SK-N-SH treated with all-trans-retinoic acid at 6 μM for 48 hours (cell line): ENCODE data around the gene PLXNC1.

Source experiments
- ATAC-seq: fragments of 200-7000 bp; cut with Tn5 transposase; 3 replicates; pipeline ENCODE4 v1.9.1; 2020; ENCODE audit warnings: mild to moderate bottlenecking, moderate library complexity
- ARNTL ChIP-seq: fragments of 450-650 bp; formaldehyde crosslinking; IDR thresholded peaks from 2 replicates; pipeline ENCODE4 v1.5.0; 2020; ENCODE audit warnings: low read depth, mild to moderate bottlenecking, moderate library complexity, borderline replicate concordance
- BACH2 ChIP-seq: fragments of 250-450 bp; sonication (Bioruptor Pico); IDR thresholded peaks from 2 replicates; pipeline ENCODE4 v1.9.0; 2021; ENCODE audit warnings: mild to moderate bottlenecking, borderline replicate concordance
- ESRRG ChIP-seq: fragments of 250-450 bp; sonication (Bioruptor Pico); IDR thresholded peaks from 2 replicates; pipeline ENCODE4 v1.6.1; 2021; ENCODE audit warnings: mild to moderate bottlenecking
- GLIS3 ChIP-seq: fragments of 250-450 bp; sonication (Bioruptor Pico); IDR thresholded peaks from 2 replicates; pipeline ENCODE4 v1.5.0; 2020; ENCODE audit warnings: mild to moderate bottlenecking, moderate library complexity
- ISL1 ChIP-seq: fragments of 250-450 bp; sonication (Bioruptor Pico); IDR thresholded peaks from 2 replicates; pipeline ENCODE4 v2.1.2; 2022; ENCODE audit warnings: mild to moderate bottlenecking, moderate library complexity
- OSR1 ChIP-seq: fragments of 250-450 bp; sonication (Bioruptor Pico); IDR thresholded peaks from 2 replicates; pipeline ENCODE4 v1.8.0; 2022; ENCODE audit warnings: moderate library complexity, mild to moderate bottlenecking, inconsistent platforms
- PPARA ChIP-seq: fragments of 250-450 bp; sonication (Bioruptor Pico); IDR thresholded peaks from 2 replicates; pipeline ENCODE4 v1.5.0; 2020; ENCODE audit warnings: mild to moderate bottlenecking, borderline replicate concordance
- RARB ChIP-seq: fragments of 250-450 bp; sonication (Bioruptor Pico); IDR thresholded peaks from 2 replicates; pipeline ENCODE4 v1.8.0; 2021; ENCODE audit warnings: mild to moderate bottlenecking, moderate library complexity
- SNAI2 ChIP-seq: fragments of 250-450 bp; sonication (Bioruptor Pico); IDR thresholded peaks from 2 replicates; pipeline ENCODE4 v1.5.0; 2020; ENCODE audit warnings: mild to moderate bottlenecking, moderate library complexity
- TCF4 ChIP-seq: fragments of 250-450 bp; sonication (Bioruptor Pico); IDR thresholded peaks from 2 replicates; pipeline ENCODE4 v1.8.0; 2021; ENCODE audit warnings: mild to moderate bottlenecking, moderate library complexity, borderline replicate concordance
- ZC3H10 ChIP-seq: fragments of 250-450 bp; sonication (Bioruptor Pico); IDR thresholded peaks from 2 replicates; pipeline ENCODE4 v1.5.1; 2021; ENCODE audit warnings: mild to moderate bottlenecking, moderate library complexity
- ZFP3 ChIP-seq: fragments of 250-450 bp; sonication (Bioruptor Pico); IDR thresholded peaks from 2 replicates; pipeline ENCODE4 v1.5.0; 2020; ENCODE audit warnings: mild to moderate bottlenecking, moderate library complexity
- ZFP30 ChIP-seq: fragments of 450-650 bp; formaldehyde crosslinking; IDR thresholded peaks from 2 replicates; pipeline ENCODE4 v1.5.0; 2022; ENCODE audit warnings: mild to moderate bottlenecking, moderate library complexity
- ZNF565 ChIP-seq: fragments of 450-650 bp; formaldehyde crosslinking; conservative IDR thresholded peaks from 2 replicates; pipeline ENCODE4 v1.5.0; 2020; ENCODE audit warnings: low read depth, mild to moderate bottlenecking, moderate library complexity
- ZNF70 ChIP-seq: fragments of 450-650 bp; formaldehyde crosslinking; IDR thresholded peaks from 2 replicates; pipeline ENCODE4 v1.5.0; 2020; ENCODE audit warnings: mild to moderate bottlenecking, moderate library complexity
- ZNF8 ChIP-seq: fragments of 450-650 bp; formaldehyde crosslinking; IDR thresholded peaks from 2 replicates; pipeline ENCODE4 v1.5.0; 2020; ENCODE audit warnings: mild to moderate bottlenecking, moderate library complexity
- TF ChIP-seq, protein P1 (sequence below): fragments of 250-450 bp; sonication (Bioruptor Pico); IDR thresholded peaks from 2 replicates; pipeline ENCODE4 v1.5.1; 2021; ENCODE audit warnings: mild to moderate bottlenecking, moderate library complexity
- TF ChIP-seq, protein P2 (sequence below): fragments of 250-450 bp; sonication (Bioruptor Pico); IDR thresholded peaks from 2 replicates; pipeline ENCODE4 v1.8.0; 2021; ENCODE audit warnings: low read depth, mild to moderate bottlenecking, moderate library complexity, borderline replicate concordance
- TF ChIP-seq, protein P3 (sequence below): fragments of 250-450 bp; sonication (Bioruptor Pico); IDR thresholded peaks from 2 replicates; pipeline ENCODE4 v1.5.1; 2020; ENCODE audit warnings: low read depth, mild to moderate bottlenecking, moderate library complexity
- TF ChIP-seq, protein P4 (sequence below): fragments of 250-450 bp; sonication (Bioruptor Pico); IDR thresholded peaks from 2 replicates; pipeline ENCODE4 v1.5.0; 2020; ENCODE audit warnings: mild to moderate bottlenecking, moderate library complexity

The PLXNC1 gene

DNA sequence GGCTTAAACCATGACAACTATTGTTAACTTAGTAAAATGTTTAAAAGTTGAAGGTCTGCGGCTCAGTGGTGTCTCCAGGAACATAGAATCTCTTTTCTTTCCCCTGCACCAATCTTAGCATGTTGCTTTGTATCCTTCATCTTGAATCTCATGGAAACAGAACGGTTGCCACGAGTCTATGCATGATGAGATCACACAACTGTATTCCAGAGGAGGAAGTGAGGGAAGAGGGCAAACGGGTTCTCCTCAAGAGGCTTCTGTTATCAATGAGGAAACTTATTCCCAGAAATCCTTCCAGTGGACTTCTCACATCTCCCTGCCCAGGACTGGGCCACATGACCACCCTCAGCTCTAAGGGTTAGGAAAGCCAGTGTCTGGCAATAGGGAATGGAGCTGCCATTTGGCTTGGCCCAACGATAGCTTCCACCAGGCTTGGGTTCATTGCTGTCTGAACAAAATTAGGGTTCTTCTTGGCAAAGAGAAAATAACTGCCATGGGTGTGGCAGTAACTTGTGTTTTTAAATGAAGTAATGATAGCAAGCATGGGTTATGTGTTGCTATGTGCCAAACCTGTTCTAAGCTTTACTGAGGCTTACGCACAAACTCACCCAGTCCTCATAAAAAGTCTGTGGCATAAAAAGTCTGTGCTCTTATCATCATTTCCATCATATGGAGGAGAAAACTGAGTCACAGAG, 17.4 kb downstream of the PLXNC1 start:
- TF ChIP-seq, protein P1, sequence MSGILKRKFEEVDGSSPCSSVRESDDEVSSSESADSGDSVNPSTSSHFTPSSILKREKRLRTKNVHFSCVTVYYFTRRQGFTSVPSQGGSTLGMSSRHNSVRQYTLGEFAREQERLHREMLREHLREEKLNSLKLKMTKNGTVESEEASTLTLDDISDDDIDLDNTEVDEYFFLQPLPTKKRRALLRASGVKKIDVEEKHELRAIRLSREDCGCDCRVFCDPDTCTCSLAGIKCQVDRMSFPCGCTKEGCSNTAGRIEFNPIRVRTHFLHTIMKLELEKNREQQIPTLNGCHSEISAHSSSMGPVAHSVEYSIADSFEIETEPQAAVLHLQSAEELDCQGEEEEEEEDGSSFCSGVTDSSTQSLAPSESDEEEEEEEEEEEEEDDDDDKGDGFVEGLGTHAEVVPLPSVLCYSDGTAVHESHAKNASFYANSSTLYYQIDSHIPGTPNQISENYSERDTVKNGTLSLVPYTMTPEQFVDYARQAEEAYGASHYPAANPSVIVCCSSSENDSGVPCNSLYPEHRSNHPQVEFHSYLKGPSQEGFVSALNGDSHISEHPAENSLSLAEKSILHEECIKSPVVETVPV = no peak
- TF ChIP-seq GLIS3 (CRISPR knock-in tag) (no peak), BACH2 (no peak), RARB (CRISPR knock-in tag) (no peak), ZNF8 (no peak), ZNF70 (CRISPR knock-in tag) (no peak), ZC3H10 (CRISPR knock-in tag) (no peak), ZFP3 (CRISPR knock-in tag) (no peak)
- TF ChIP-seq, protein P2, sequence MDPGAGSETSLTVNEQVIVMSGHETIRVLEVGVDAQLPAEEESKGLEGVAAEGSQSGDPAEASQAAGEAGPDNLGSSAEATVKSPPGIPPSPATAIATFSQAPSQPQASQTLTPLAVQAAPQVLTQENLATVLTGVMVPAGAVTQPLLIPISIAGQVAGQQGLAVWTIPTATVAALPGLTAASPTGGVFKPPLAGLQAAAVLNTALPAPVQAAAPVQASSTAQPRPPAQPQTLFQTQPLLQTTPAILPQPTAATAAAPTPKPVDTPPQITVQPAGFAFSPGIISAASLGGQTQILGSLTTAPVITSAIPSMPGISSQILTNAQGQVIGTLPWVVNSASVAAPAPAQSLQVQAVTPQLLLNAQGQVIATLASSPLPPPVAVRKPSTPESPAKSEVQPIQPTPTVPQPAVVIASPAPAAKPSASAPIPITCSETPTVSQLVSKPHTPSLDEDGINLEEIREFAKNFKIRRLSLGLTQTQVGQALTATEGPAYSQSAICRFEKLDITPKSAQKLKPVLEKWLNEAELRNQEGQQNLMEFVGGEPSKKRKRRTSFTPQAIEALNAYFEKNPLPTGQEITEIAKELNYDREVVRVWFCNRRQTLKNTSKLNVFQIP (CRISPR knock-in tag) = no peak
- no peak for ATAC-seq

DNA sequence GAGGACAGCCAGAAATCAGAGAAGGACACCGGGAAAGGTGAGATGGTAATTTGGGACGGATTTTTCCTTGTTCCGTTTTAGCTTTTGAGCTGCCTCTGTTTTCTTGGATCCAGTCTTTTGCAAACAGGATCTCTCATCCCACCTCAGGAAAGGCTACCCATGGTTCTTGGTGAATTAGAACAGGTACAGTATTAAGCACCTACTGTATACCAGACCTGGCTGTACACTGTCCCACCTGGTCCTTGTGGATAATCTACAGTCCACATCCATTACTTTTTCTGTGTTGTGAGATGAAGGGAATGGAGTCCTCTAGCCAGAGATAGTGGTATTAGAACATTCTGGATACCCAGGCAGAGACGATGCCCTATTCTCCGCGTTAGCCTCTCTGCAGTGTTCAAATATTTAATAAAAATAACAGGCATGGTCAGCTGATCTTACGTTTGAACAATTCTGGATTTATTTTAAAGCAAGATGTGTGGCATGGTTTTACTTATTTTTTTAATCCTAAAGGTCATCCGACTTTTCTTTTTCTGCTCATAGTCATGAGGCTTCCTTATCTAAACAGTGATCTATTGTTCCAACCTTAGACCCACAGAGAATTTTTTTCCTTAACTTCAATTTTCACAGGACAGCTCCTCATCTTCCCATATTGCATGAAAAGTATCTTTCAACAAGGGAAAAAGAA, 18.8 kb downstream of the PLXNC1 start:
- ATAC-seq = no peak
- no peak for TF ChIP-seq ZFP30
- no peak for TF ChIP-seq ISL1 (CRISPR knock-in tag)
- no peak for TF ChIP-seq ESRRG (CRISPR knock-in tag)
- no peak for TF ChIP-seq SNAI2 (CRISPR knock-in tag)
- no peak for TF ChIP-seq PPARA (CRISPR knock-in tag)
- TF ChIP-seq ARNTL (CRISPR knock-in tag) = no peak
- TF ChIP-seq ZFP3 (CRISPR knock-in tag) = no peak
- no peak for TF ChIP-seq OSR1 (CRISPR knock-in tag)
- no peak for TF ChIP-seq TCF4 (CRISPR knock-in tag)
- TF ChIP-seq ZNF70 (CRISPR knock-in tag) = no peak
- TF ChIP-seq, protein P2 (CRISPR knock-in tag) = no peak
- TF ChIP-seq ZNF8 = no peak
- no peak for TF ChIP-seq BACH2
- TF ChIP-seq, all 23 proteins: peak for 0

DNA sequence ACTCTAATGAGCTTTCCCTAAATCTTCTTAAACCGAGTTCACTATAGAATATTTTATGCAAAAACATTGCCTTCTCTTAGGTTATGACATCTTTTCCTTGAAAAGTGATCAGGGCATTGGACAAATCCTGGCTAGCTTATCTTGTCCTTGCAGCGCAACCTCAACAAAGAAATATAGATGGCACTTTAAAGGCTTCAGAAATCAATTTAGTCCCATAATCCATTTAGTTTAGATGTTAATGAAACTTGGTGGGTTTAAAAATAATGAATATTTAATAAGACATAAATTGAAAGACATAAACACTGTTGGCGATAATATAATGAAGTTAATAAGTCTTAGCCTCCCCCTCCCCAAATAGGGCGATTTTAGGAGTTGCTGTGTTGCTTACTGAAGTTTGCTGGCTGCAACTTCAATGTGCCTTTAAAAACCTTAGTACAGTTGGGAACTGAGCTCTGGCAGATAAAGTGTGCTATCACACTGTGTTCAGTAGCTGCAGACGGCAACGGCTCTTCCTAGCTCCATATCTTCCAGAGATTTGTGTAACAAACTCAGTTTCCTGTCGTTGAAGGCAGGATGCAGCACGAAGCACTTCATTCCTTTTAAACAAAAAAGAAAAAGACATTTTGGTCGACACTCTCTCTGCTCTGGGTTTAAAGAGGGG, 19.5 kb downstream of the PLXNC1 start:
- no peak for ATAC-seq
- no peak for TF ChIP-seq ZNF8
- no peak for TF ChIP-seq ZFP3 (CRISPR knock-in tag)
- no peak for TF ChIP-seq SNAI2 (CRISPR knock-in tag)
- TF ChIP-seq, protein P3, sequence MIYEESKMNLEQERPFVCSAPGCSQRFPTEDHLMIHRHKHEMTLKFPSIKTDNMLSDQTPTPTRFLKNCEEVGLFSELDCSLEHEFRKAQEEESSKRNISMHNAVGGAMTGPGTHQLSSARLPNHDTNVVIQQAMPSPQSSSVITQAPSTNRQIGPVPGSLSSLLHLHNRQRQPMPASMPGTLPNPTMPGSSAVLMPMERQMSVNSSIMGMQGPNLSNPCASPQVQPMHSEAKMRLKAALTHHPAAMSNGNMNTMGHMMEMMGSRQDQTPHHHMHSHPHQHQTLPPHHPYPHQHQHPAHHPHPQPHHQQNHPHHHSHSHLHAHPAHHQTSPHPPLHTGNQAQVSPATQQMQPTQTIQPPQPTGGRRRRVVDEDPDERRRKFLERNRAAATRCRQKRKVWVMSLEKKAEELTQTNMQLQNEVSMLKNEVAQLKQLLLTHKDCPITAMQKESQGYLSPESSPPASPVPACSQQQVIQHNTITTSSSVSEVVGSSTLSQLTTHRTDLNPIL = no peak
- TF ChIP-seq GLIS3 (CRISPR knock-in tag) = no peak
- no peak for TF ChIP-seq ZNF565 (CRISPR knock-in tag)
- TF ChIP-seq PPARA (CRISPR knock-in tag) = no peak
- no peak for TF ChIP-seq ZNF70 (CRISPR knock-in tag)
- TF ChIP-seq, protein P4, sequence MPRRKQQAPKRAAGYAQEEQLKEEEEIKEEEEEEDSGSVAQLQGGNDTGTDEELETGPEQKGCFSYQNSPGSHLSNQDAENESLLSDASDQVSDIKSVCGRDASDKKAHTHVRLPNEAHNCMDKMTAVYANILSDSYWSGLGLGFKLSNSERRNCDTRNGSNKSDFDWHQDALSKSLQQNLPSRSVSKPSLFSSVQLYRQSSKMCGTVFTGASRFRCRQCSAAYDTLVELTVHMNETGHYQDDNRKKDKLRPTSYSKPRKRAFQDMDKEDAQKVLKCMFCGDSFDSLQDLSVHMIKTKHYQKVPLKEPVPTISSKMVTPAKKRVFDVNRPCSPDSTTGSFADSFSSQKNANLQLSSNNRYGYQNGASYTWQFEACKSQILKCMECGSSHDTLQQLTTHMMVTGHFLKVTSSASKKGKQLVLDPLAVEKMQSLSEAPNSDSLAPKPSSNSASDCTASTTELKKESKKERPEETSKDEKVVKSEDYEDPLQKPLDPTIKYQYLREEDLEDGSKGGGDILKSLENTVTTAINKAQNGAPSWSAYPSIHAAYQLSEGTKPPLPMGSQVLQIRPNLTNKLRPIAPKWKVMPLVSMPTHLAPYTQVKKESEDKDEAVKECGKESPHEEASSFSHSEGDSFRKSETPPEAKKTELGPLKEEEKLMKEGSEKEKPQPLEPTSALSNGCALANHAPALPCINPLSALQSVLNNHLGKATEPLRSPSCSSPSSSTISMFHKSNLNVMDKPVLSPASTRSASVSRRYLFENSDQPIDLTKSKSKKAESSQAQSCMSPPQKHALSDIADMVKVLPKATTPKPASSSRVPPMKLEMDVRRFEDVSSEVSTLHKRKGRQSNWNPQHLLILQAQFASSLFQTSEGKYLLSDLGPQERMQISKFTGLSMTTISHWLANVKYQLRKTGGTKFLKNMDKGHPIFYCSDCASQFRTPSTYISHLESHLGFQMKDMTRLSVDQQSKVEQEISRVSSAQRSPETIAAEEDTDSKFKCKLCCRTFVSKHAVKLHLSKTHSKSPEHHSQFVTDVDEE = no peak
